ENCODE results near the gene ATP2B1. TPM values are rescaled to one million over a fixed set of nuclear protein-coding genes. Genes with fewer than 3 reads are reported as not detected.

Gene ATP2B1
- total RNA-seq, 1 donor from 2014 or later: 11.9 TPM

Other genes starting within 250 kb of the ATP2B1 start
- gene GALNT4, start 184.0 kb downstream of the ATP2B1 start, total RNA-seq: 1.8 TPM
- 6.4 TPM for gene POC1B, start 182.8 kb downstream of the ATP2B1 start, total RNA-seq

Data from left ventricle myocardium superior (tissue), 1 donor.